Immature natural killer cell (primary cell): ENCODE results near the gene FAM81A. TPM values are rescaled to one million over a fixed set of nuclear protein-coding genes. Genes with fewer than 3 reads are reported as not detected.
"Not testable (repeated sequence)": the region's sequence is repeated elsewhere in the genome, so short reads cannot be mapped to it uniquely, and the experiment has no call there.

ENCODE experiments used
- DNase-seq, 3 donors: peaks; one replicate each; pipeline ENCODE4 v3.0.0; 2022; ENCODE audit warnings: mixed read lengths in 1 of 3
- H3K27ac Mint-ChIP-seq, 6 donors: one replicate each; pipeline ENCODE4 v1.8.0; 2020; ENCODE audit warnings: mixed read lengths in 6 of 6, mild to moderate bottlenecking in 5 of 6, inconsistent platforms in 4 of 6, moderate library complexity in 3 of 6
- H3K27me3 Mint-ChIP-seq, 3 donors: one replicate each; pipeline ENCODE4 v1.8.0; 2020 to 2021; ENCODE audit warnings: low read depth in 3 of 3, mild to moderate bottlenecking in 3 of 3, mixed read lengths in 3 of 3, moderate library complexity in 3 of 3, inconsistent platforms in 1 of 3
- H3K36me3 Mint-ChIP-seq, 3 donors: one replicate each; pipeline ENCODE4 v1.8.0; 2020; ENCODE audit warnings: mixed read lengths in 3 of 3, inconsistent platforms in 2 of 3, mild to moderate bottlenecking in 2 of 3
- H3K4me1 Mint-ChIP-seq, 2 donors: one replicate each; pipeline ENCODE4 v1.8.0; 2020; ENCODE audit warnings: inconsistent platforms in 2 of 2, mild to moderate bottlenecking in 2 of 2, mixed read lengths in 2 of 2, moderate library complexity in 1 of 2
- H3K4me3 Mint-ChIP-seq, 5 donors: one replicate each; pipeline ENCODE4 v1.8.0; 2020; ENCODE audit warnings: mild to moderate bottlenecking in 5 of 5, mixed read lengths in 5 of 5, inconsistent platforms in 3 of 5, moderate library complexity in 3 of 5
- H3K9me3 Mint-ChIP-seq, 6 donors: one replicate each; pipeline ENCODE4 v1.8.0; 2020; ENCODE audit warnings: mild to moderate bottlenecking in 6 of 6, mixed read lengths in 6 of 6, inconsistent platforms in 4 of 6, moderate library complexity in 3 of 6
- polyA plus RNA-seq, 3 donors: library from polyadenylated mRNA; unstranded; fragments of 300-500 nt; fragmentation: Illumina TruSeq; gene quantifications; one replicate each; pipeline ENCODE4 v1.2.3, GENCODE V29; 2021

Gene FAM81A
- under 1 TPM in 2 of 3 donors, not detected in 1; 0.40 to 0.94 TPM for polyA plus RNA-seq

- peak within 1 kb of the TSS; percentile 81 to 88 (median 87) for H3K4me3 Mint-ChIP-seq
- H3K36me3 Mint-ChIP-seq: no peaks in the 10 kb centered on the region
- H3K9me3 Mint-ChIP-seq: no peaks in the 10 kb centered on the region
- peaks cover 15 to 22% (median 20%) of the 10 kb centered on the region in 3 donors for H3K27me3 Mint-ChIP-seq
- H3K27ac Mint-ChIP-seq: peak within 1 kb of the TSS in 2 of 6 donors; percentile 16 to 65
- DNase-seq: peak; percentile 56 to 62 (median 61)
- peaks cover 21 to 23% of the 10 kb centered on the region in 2 donors for H3K4me1 Mint-ChIP-seq
Observed at GRCh38 chr15:59437817-59438624, at the start of gene FAM81A. Gene FAM81A, plus strand, starts transcription at chr15:59438186. Its CDS starts 20,441 bp downstream, at chr15:59458627.

- peaks cover 14 to 24% (median 16%) of the 10 kb centered on the region in 3 donors for H3K27me3 Mint-ChIP-seq
- no peak overlapping the region for H3K27ac Mint-ChIP-seq
- H3K9me3 Mint-ChIP-seq: no peaks in the 10 kb centered on the region
- peaks cover 16 to 21% of the 10 kb centered on the region in 2 donors for H3K4me1 Mint-ChIP-seq
- H3K36me3 Mint-ChIP-seq: peaks cover 0 to 8% (median 0%) of the 10 kb centered on the region in 3 donors
- H3K4me3 Mint-ChIP-seq: no peak overlapping the region
- DNase-seq: no peak
Observed at GRCh38 chr15:59388670-59389069, 49.3 kb upstream of the FAM81A start.

- peaks cover 0 to 3% (median 0%) of the 10 kb centered on the region in 6 donors for H3K9me3 Mint-ChIP-seq
- H3K4me3 Mint-ChIP-seq: no peak overlapping the region
- H3K27ac Mint-ChIP-seq: no peak overlapping the region
- H3K27me3 Mint-ChIP-seq: peaks cover 10 to 25% (median 15%) of the 10 kb centered on the region in 3 donors
- H3K36me3 Mint-ChIP-seq: peaks cover 0 to 8% (median 0%) of the 10 kb centered on the region in 3 donors
- H3K4me1 Mint-ChIP-seq: peaks cover 3 to 7% of the 10 kb centered on the region in 2 donors
- no peak for DNase-seq
Observed at GRCh38 chr15:59392299-59392698, 45.7 kb upstream of the FAM81A start.

GRCh38 chr15:59394166-59394661, 43.8 kb upstream of the FAM81A start:
- peaks cover 7 to 9% of the 10 kb centered on the region in 2 donors for H3K4me1 Mint-ChIP-seq
- no peak overlapping the region for H3K27ac Mint-ChIP-seq
- H3K9me3 Mint-ChIP-seq: peaks cover 0 to 3% (median 0%) of the 10 kb centered on the region in 6 donors
- no peak for DNase-seq
- H3K36me3 Mint-ChIP-seq: peaks cover 0 to 8% (median 0%) of the 10 kb centered on the region in 3 donors
- peaks cover 10 to 20% (median 15%) of the 10 kb centered on the region in 3 donors for H3K27me3 Mint-ChIP-seq
- H3K4me3 Mint-ChIP-seq: no peak overlapping the region

GRCh38 chr15:59396211-59396610, 41.8 kb upstream of the FAM81A start:
- peaks cover 7 to 11% of the 10 kb centered on the region in 2 donors for H3K4me1 Mint-ChIP-seq

GRCh38 chr15:59396679-59397078, 41.3 kb upstream of the FAM81A start:
- Mint-ChIP-seq H3K27me3 (peaks cover 9 to 24% (median 23%) of the 10 kb centered on the region in 3 donors), H3K9me3 (peaks cover 0 to 4% (median 0%) of the 10 kb centered on the region in 6 donors), H3K4me1 (peaks cover 7 to 11% of the 10 kb centered on the region in 2 donors), H3K36me3 (peaks cover 0 to 5% (median 0%) of the 10 kb centered on the region in 3 donors), H3K27ac (no peak overlapping the region), H3K4me3 (no peak overlapping the region)
- no peak for DNase-seq

More at GRCh38 chr15:59396211-59396610, 41.8 kb upstream of the FAM81A start:
- Mint-ChIP-seq H3K9me3 (peaks cover 0 to 4% (median 0%) of the 10 kb centered on the region in 6 donors), H3K27ac (no peak overlapping the region), H3K27me3 (peaks cover 9 to 23% (median 20%) of the 10 kb centered on the region in 3 donors), H3K4me3 (no peak overlapping the region), H3K36me3 (peaks cover 0 to 6% (median 0%) of the 10 kb centered on the region in 3 donors)
- no peak for DNase-seq

- Mint-ChIP-seq H3K27me3 (peaks cover 9 to 19% (median 19%) of the 10 kb centered on the region in 3 donors), H3K27ac (no peak overlapping the region), H3K36me3 (no peaks in the 10 kb centered on the region), H3K4me3 (no peak overlapping the region), H3K4me1 (peaks cover 7 to 11% of the 10 kb centered on the region in 2 donors), H3K9me3 (peaks cover 0 to 4% (median 0%) of the 10 kb centered on the region in 6 donors)
- no peak for DNase-seq
Observed at GRCh38 chr15:59398220-59398619, 39.8 kb upstream of the FAM81A start.

GRCh38 chr15:59399465-59400102, 38.4 kb upstream of the FAM81A start:
- Mint-ChIP-seq H3K4me3 (no peak overlapping the region), H3K9me3 (peaks cover 0 to 1% (median 0%) of the 10 kb centered on the region in 6 donors), H3K27ac (no peak overlapping the region), H3K4me1 (peaks cover 0 to 7% of the 10 kb centered on the region in 2 donors), H3K36me3 (no peaks in the 10 kb centered on the region), H3K27me3 (peaks cover 7 to 17% (median 12%) of the 10 kb centered on the region in 3 donors)
- DNase-seq: no peak

GRCh38 chr15:59400103-59400813, 37.7 kb upstream of the FAM81A start:
- H3K4me3 Mint-ChIP-seq: no peak overlapping the region
- peaks cover 6 to 19% (median 12%) of the 10 kb centered on the region in 3 donors for H3K27me3 Mint-ChIP-seq
- peaks cover 0 to 1% (median 0%) of the 10 kb centered on the region in 6 donors for H3K9me3 Mint-ChIP-seq

GRCh38 chr15:59401051-59401823, 36.7 kb upstream of the FAM81A start:
- not testable (repeated sequence) for DNase-seq, H3K27ac Mint-ChIP-seq, H3K9me3 Mint-ChIP-seq, H3K4me1 Mint-ChIP-seq, H3K4me3 Mint-ChIP-seq, H3K36me3 Mint-ChIP-seq
- peaks cover 8 to 16% (median 14%) of the 10 kb centered on the region in 3 donors for H3K27me3 Mint-ChIP-seq

More at GRCh38 chr15:59400103-59400813, 37.7 kb upstream of the FAM81A start:
- no peak for DNase-seq
- H3K36me3 Mint-ChIP-seq: no peaks in the 10 kb centered on the region
- H3K27ac Mint-ChIP-seq: peak overlapping the region in 2 of 6 donors; percentile 31
- H3K4me1 Mint-ChIP-seq: peaks cover 0 to 7% of the 10 kb centered on the region in 2 donors

GRCh38 chr15:59401824-59402569, 36.0 kb upstream of the FAM81A start:
- peaks cover 0 to 1% (median 0%) of the 10 kb centered on the region in 6 donors for H3K9me3 Mint-ChIP-seq
- no peak for DNase-seq
- H3K27ac Mint-ChIP-seq: no peak overlapping the region
- no peak overlapping the region for H3K4me3 Mint-ChIP-seq
- H3K4me1 Mint-ChIP-seq: peaks cover 0 to 7% of the 10 kb centered on the region in 2 donors
- H3K27me3 Mint-ChIP-seq: peaks cover 5 to 14% (median 12%) of the 10 kb centered on the region in 3 donors
- H3K36me3 Mint-ChIP-seq: peaks cover 0 to 3% (median 0%) of the 10 kb centered on the region in 3 donors

- H3K27me3 Mint-ChIP-seq: peaks cover 7 to 14% (median 13%) of the 10 kb centered on the region in 3 donors
- no peak for DNase-seq
- H3K4me3 Mint-ChIP-seq: no peak overlapping the region
- H3K9me3 Mint-ChIP-seq: peaks cover 0 to 1% (median 0%) of the 10 kb centered on the region in 6 donors
- H3K4me1 Mint-ChIP-seq: peaks cover 3 to 5% of the 10 kb centered on the region in 2 donors
- H3K36me3 Mint-ChIP-seq: peaks cover 0 to 3% (median 0%) of the 10 kb centered on the region in 3 donors
- H3K27ac Mint-ChIP-seq: no peak overlapping the region
Observed at GRCh38 chr15:59405079-59405478, 32.9 kb upstream of the FAM81A start.
